GM12892 (cell line): ENCODE measurements around the gene EMID1.
A peak's percentile ranks its signal among the peaks of the same experiment; 100 is the strongest.

Source experiments
- DNase-seq: peaks from one replicate; pipeline ENCODE4 v3.0.0; 2011; ENCODE audit not compliant: insufficient read length
- FAIRE-seq: peaks from 2 replicates; lab custom pipeline; 2011; peaks lifted over from hg19 to GRCh38; lab: Jason Lieb, UNC
- POLR2A ChIP-seq: IDR thresholded peaks from 2 replicates; pipeline ENCODE4 v1.6.1; 2011; ENCODE audit warnings: low read depth, low read length, control low read depth
- POLR2AphosphoS5 ChIP-seq: IDR thresholded peaks from 2 replicates; pipeline ENCODE4 v1.6.1; 2011; ENCODE audit warnings: low read depth, low read length, control low read depth
- TAF1 ChIP-seq: IDR thresholded peaks from 2 replicates; pipeline ENCODE4 v1.6.1; 2011; ENCODE audit warnings: low read depth, mild to moderate bottlenecking, control low read depth, low read length, borderline replicate concordance

Gene EMID1

DNA sequence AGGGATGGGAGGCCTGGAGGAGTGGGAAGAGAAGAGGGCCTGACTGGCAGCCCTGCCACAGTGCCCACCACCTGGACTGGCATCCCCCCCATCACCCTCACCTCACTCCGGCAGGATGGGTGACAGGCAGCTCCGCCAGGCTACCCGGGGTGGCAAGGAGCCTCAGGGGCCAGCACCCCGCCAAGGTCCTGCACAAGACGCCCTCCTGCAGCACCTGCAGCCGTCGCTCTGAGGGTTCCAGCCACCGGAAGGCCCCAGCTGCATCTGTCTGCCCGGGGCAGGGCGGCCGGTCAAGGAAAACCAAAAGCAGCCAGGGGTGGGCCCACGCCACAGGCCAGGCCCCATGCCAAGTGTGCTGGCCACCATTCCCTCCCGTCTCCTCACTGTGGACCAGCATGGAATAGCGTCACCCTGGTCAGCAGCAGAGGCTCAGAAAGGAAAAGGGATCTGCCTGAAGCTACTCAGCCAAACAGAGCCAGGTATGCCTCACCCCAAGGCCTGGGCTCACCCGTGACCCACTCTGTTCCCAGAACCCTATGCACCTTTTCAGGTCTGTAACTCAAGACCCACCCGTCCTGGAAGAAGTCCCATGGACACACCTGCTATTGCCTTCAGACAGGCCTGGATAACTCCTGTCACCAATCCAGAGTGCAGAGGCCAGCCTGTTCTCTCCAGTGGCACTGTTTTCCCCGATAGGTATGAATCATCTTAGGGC, 55.1 kb downstream of the EMID1 start:
- DNase-seq (no peak), FAIRE-seq (no peak)
- TF ChIP-seq POLR2AphosphoS5 (peak; percentile 36; the same call in 1 of the 2 replicates), TAF1 (no peak)

DNA sequence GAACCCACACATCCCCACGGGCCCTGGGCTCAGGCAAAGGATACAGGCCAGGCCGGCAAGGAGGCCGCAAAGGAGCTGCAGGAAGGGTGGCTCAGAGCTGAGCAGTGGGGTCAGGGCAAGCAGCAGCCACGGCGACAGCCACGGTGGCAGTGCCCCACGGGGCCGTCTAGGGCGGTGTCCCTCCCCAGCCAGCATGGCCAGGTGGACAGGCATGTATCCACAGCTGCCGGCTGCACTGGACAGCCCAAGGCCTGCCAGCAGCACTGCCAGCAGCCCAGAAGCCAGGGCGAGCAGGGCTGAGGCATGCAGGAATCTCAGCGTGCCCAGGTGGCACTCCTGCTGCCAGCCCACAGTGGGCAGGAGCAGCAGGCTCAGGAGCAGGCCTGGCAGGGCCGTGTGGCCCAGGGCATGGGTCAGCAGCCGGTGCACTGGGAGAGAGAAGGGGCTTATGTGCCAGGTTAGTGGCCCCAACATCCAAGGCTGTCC, 58.1 kb downstream of the EMID1 start:
- FAIRE-seq = no peak
- DNase-seq = no peak
- TF ChIP-seq POLR2A (no peak; the same call in 1 of the 2 replicates), TAF1 (no peak), POLR2AphosphoS5 (no peak)

DNA sequence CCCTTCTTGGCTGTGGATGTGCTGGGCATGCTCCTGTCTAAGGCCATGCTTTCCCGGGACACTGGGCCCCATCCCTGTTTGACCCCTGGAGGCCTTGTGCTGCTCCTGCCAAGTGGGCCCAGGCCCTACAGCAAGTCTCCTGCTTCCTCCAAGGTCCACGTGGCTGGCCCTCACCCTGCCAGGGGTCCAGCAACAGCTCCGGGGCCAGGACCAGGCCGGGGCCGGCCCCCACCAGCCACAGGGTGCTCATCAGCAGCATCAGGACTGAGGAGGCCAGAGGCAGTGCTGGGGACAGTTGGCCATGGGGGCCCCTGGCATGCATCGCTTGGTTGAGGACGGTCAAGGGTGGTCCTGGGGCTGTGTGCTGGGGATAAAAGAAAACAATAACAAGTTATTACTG, 59.6 kb downstream of the EMID1 start:
- FAIRE-seq (no peak), DNase-seq (no peak)
- no peak for TF ChIP-seq POLR2AphosphoS5
- no peak for TF ChIP-seq TAF1
- TF ChIP-seq POLR2A = no peak

DNA sequence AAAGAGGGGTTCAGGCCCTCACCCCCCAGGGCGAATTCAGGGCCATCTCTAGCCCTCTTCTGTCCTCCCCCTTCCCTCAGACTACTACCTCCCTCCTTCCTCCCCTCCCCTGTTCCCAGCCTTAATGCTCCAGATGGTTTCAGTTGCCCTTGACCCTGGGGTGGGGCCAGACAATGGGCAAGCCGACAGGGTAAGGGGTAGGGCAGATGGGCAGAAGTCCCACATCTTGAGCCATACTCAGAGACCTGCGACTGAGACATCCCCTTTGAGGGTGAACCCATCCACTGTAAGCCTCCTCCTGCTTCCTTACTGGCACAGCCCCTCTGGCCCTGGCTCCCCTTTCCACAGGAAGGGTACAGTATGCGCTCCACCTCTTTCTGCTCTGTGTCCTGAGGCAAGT, 60.2 kb downstream of the EMID1 start:
- DNase-seq (no peak), FAIRE-seq (no peak)
- TF ChIP-seq TAF1 (no peak), POLR2A (0 out of 2 replicates have a peak, but pooled peaks have one; percentile 17)

DNA sequence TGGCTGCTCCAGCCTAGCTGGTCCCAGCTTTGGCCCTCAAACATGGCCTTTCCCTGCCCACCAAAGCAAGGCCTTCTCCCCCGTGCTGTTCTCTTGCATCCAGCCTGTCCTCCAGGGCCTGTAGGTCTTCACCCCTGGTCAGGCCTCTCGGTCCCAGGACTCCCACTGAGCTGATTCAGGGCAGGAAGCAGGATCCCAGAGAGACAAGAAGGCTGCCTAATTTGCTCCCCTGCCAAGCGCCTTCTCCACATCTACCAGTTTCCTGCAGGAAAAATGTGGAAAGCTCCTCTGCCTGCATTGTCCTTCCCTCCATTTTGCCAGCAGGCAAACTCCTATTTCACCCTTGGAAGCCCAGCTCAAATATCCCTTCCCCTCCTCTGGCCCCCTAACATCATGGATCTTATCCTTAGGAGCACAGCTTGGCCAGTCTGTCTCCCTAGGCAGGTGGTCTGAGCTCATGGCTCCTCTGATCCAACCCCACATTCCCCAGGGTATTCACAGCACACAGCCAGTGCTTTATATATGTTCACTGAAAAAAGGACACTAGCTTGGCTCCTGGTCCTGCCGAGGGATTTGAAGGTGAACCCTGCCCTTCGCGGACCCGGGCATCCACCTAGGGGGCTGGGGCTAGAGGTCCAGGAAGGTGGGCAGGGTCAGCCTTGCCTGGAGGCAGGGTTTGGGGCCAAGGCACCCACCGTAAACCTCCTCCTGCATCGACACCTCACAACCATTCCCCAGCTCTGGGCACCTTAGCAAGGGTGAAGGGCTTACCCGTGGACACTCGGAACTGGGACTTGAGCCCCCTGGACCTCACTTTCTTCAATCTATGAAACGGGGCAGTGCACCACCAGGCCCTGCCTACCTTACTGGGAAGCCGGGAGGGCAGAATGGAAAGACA, 61.1 kb downstream of the EMID1 start:
- DNase-seq = no peak
- peak; percentile 46 for FAIRE-seq
- no peak for TF ChIP-seq TAF1
- TF ChIP-seq POLR2A = no peak
- TF ChIP-seq POLR2AphosphoS5 = no peak; the same call in 1 of the 2 replicates

DNA sequence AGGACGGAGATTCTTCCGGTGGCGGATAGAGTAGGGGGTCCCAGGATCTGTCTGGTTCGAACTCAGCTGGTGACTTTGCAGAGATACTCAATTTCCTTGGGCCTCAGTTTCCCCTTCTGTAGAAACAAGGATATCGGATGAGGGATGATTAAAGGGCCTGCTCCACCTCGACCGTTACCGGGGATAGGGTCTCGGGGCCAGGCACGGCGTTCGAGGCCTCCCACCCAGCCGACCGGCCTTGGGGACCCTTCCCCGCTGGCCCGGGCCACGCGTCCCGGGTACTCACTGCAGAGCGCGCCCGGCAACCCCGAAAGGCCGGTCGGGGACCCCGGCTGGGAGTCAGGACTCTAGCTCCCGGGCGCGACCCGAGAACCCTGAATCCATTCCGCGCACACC, 61.8 kb downstream of the EMID1 start:
- DNase-seq = no peak
- FAIRE-seq = no peak
- TF ChIP-seq POLR2A (peak; percentile 59), TAF1 (no peak)

DNA sequence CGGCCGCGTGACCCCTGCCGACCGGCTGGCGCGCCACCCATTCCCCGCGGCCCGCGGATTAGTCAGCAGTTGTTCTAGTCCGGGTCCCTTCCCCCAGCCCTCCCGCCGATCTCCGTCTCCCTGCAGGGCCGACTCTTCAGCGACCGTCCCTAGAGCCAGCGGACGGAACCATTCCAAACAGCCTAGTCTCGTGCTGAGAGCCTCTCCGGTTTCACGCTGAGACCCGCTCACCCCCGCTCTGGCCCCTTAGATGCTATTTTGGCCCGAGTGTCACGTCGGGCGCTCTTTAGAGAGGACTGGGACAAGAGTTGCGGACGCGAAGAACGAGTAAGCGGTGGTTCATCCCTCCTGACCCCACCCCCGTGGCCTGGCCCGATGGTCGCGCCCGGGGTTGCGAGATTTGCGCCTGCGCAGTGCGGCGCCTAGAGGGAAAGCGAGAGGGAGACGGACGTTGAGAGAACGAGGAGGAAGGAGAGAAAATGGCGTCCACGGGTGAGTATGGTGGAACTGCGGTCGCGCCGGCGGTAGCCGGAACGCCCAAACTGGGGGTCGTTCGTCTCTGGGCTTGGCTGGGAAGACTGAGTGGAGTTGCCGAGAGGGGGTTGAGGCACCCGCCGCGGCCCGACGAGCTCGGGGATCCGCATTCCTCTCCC, 62.3 kb downstream of the EMID1 start, which contains the start of the genes EWSR1 and RHBDD3:
Gene EWSR1 (plus strand): TSS at position 411 of the 653 bp plus-strand sequence. CDS start 69 bp downstream, at position 480.
Gene RHBDD3 (minus strand): TSS at position 124 of the 653 bp plus-strand sequence. CDS start 2,355 bp downstream, outside the sequence.
- TF ChIP-seq TAF1 (peak; percentile 95), POLR2AphosphoS5 (peak; percentile 94), POLR2A (peak; percentile 92)
- FAIRE-seq (peak; percentile 97), DNase-seq (peak; percentile 88)

DNA sequence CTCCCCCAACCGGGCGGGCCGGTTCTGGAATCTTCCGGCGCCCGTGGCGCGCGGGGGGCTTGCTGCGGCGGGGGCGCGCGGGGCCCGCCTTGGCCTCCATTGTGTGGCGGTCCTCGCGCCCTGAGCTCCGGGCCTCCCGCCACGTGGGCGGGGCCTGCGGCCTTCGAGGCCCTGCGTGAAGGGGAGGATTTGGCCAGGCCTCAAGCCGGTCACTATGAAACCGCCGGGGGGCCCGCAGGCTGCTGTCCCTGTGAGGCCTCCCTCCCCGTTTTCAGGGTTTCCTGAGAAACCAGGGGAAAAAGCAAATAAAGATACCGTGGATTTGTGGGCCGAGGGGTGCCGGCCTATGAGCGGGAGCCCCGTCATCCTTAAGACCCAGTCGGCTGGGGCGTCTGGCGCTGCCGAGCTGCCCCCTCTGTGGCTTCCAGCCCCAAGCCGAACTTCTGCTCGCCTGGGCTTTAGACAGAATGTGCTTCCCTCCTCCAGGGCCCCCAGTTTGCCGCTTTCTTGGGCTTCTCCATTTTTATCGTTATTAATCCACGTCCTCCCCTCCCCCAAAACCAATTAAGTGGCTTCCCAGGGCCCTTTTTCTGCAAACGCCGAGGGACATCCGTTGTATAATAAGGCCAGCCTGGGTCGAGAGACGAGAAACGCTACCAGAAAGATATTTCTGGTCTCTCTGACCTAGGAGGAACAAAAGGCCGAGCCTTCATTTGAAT, 63.0 kb downstream of the EMID1 start:
- TF ChIP-seq POLR2AphosphoS5 (no peak; the same call in 1 of the 2 replicates), POLR2A (no peak), TAF1 (no peak)
- DNase-seq = no peak
- no peak for FAIRE-seq

DNA sequence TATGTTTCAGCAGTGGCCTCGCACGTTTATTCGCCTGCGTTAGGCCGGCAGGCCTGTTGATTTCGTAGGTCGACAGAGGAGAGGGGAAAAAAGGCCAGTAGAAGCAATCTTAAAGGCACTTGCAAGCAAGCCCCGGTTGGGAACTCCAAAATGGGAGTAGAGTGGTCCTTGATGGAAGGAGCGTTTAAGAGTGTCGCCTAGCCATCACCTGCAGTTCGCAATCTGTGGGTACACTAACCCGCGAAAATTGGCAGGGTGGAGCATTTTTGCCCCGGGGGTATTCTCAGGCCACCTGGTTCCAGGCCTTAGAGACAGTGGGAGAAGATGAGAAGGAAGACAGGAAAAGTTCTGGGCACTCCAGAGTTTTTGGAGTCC, 63.5 kb downstream of the EMID1 start:
- no peak for DNase-seq
- FAIRE-seq = no peak

DNA sequence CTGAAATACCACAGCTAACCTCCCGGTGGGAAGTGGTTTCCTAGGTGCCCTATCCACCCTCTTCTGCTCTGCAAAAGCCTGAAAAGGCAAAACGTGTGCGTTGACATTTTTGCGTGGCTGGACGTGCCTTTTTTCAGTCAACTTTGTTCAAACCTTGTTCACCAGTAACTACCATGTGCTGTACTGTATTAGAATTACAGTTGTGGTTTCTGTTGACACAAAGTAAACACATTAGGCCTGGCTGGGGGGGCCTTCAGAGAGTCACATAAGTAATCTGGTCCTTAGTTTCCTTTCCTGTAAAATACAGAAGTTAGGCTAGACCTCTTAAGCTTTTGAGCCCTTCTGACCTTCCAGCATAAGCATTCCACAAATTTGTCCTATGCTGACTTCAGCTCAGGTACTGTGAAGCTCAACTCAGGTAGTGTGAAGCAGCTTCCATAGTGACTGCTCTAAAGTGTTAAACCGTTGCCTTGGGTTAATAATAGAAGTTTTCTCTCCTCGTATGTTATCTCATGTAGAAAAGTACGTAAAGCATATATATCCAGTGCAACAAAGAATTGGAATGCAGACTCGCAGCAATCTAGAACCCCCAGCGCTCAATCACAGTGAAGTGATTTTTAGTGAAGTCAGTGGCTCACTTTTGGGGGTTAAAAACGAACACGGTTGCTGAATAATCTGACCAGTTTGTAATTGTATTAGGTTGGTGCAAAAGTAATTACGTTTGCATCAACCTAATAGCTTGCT, 64.2 kb downstream of the EMID1 start:
- TF ChIP-seq TAF1 (no peak), POLR2AphosphoS5 (no peak), POLR2A (no peak)
- FAIRE-seq (peak; percentile 53), DNase-seq (no peak)

More for the DNA sequence above, 63.5 kb downstream of the EMID1 start:
- no peak for TF ChIP-seq POLR2AphosphoS5
- no peak for TF ChIP-seq TAF1
- TF ChIP-seq POLR2A = no peak
